Smooth muscle cell (in vitro differentiated cells): ENCODE measurements around the gene LHX5. TPM values are rescaled to one million over a fixed set of nuclear protein-coding genes. Genes with fewer than 3 reads are reported as not detected.

ENCODE experiments used
- DNase-seq: peaks from one replicate; lab custom pipeline; 2025; ENCODE audit not compliant: unreplicated experiment; lab: John Stamatoyannopoulos, UW
- H2AFZ ChIP-seq: fragments of 200-600 bp; sonication (generic); 2 replicates; pipeline ENCODE4 v1.6.0; 2016; ENCODE audit warnings: antibody characterized with exemption, low read depth, mild to moderate bottlenecking
- H3F3A ChIP-seq: fragments of 200-600 bp; sonication (generic); 2 replicates; pipeline ENCODE4 v1.6.0; 2017; ENCODE audit warnings: antibody characterized with exemption, low read depth
- H3K27ac ChIP-seq: fragments of 200-600 bp; sonication (generic); 2 replicates; pipeline ENCODE4 v1.5.1; 2016; ENCODE audit warnings: low read depth, mild to moderate bottlenecking
- H3K27me3 ChIP-seq: fragments of 200-600 bp; sonication (generic); 2 replicates; pipeline ENCODE4 v1.6.1; 2016; ENCODE audit warnings: low read depth, mild to moderate bottlenecking
- H3K36me3 ChIP-seq: fragments of 200-600 bp; sonication (generic); 2 replicates; pipeline ENCODE4 v1.5.1; 2016; ENCODE audit warnings: low read depth
- H3K4me1 ChIP-seq: fragments of 200-600 bp; sonication (generic); 2 replicates; pipeline ENCODE4 v1.5.1; 2016; ENCODE audit warnings: low read depth
- H3K4me2 ChIP-seq: fragments of 200-600 bp; sonication (generic); 2 replicates; pipeline ENCODE4 v1.6.0; 2016; ENCODE audit warnings: mild to moderate bottlenecking
- H3K4me3 ChIP-seq: fragments of 200-600 bp; sonication (generic); 2 replicates; pipeline ENCODE4 v1.5.1; 2016; ENCODE audit warnings: mild to moderate bottlenecking
- H3K79me2 ChIP-seq: fragments of 200-600 bp; sonication (generic); 2 replicates; pipeline ENCODE4 v1.6.0; 2016; ENCODE audit warnings: low read depth, mild to moderate bottlenecking
- H3K9ac ChIP-seq: fragments of 200-600 bp; sonication (generic); 2 replicates; pipeline ENCODE4 v1.6.0; 2016; ENCODE audit warnings: low read depth
- H3K9me3 ChIP-seq: fragments of 200-600 bp; sonication (generic); replicated peaks from 2 replicates; pipeline ENCODE4 v1.5.1; 2016; ENCODE audit warnings: low read depth
- H4K20me1 ChIP-seq: fragments of 200-600 bp; sonication (generic); 2 replicates; pipeline ENCODE4 v1.6.0; 2016; ENCODE audit warnings: low read depth
- CTCF ChIP-seq: fragments of 200-600 bp; sonication (generic); IDR thresholded peaks from 2 replicates; pipeline ENCODE4 v1.5.1; 2017; ENCODE audit warnings: borderline replicate concordance, mild to moderate bottlenecking, antibody characterized with exemption; ENCODE audit not compliant: insufficient read depth, poor library complexity, severe bottlenecking
- WGBS: methylation state at CpG from one replicate; pipeline ENCODE4 v1.1.7; 2016; ENCODE audit warnings: low lambda C conversion rate; 5-methylcytosine and 5-hydroxymethylcytosine counted together
- polyA plus RNA-seq: library from polyadenylated mRNA; unstranded; fragments of >200 nt; fragmentation: Nextera tagmentation; extraction: Ambion mirVana; gene quantifications from 2 replicates; pipeline ENCODE4 v1.2.1, GENCODE V29; 2016
- total RNA-seq: library from RNA; depleted of rRNA; stranded (reverse); fragments of >200 nt; gene quantifications from 2 replicates; pipeline ENCODE4 v1.2.3, GENCODE V29; 2014

LHX5 gene
- total and polyA plus RNA-seq, 2 experiments from 2014 or later = not detected

- 93% methylated on average over 8 of the region's 8 CpGs for WGBS
- Histone ChIP-seq H3K79me2 (no peaks in the 10 kb centered on the region), H3K4me2 (no peak overlapping the region), H3K27ac (no peak overlapping the region), H3K36me3 (no peaks in the 10 kb centered on the region), H2AFZ (no peak overlapping the region), H3K9ac (no peak overlapping the region), H3K9me3 (no peaks in the 10 kb centered on the region), H3K4me3 (no peak overlapping the region), H3F3A (no peaks in the 10 kb centered on the region), H4K20me1 (no peaks in the 10 kb centered on the region), H3K27me3 (peaks cover 62% of the 10 kb centered on the region), H3K4me1 (peaks cover 13% of the 10 kb centered on the region)
- no peak for TF ChIP-seq CTCF
- DNase-seq = no peak
Measured at GRCh38 chr12:113504917-113505316, 33.2 kb upstream of the LHX5 start.

GRCh38 chr12:113500782-113501311, 29.2 kb upstream of the LHX5 start:
- Histone ChIP-seq H3K4me3 (no peak overlapping the region), H3K4me1 (peaks cover 13% of the 10 kb centered on the region), H3K4me2 (no peak overlapping the region), H3K27me3 (peaks cover 48% of the 10 kb centered on the region), H2AFZ (no peak overlapping the region), H3F3A (no peaks in the 10 kb centered on the region), H3K9me3 (no peaks in the 10 kb centered on the region), H3K9ac (no peak overlapping the region), H4K20me1 (no peaks in the 10 kb centered on the region), H3K36me3 (no peaks in the 10 kb centered on the region), H3K79me2 (no peaks in the 10 kb centered on the region), H3K27ac (no peak overlapping the region)
- WGBS = 39% methylated on average over 9 of the region's 9 CpGs
- no peak for DNase-seq
- no peak for TF ChIP-seq CTCF

GRCh38 chr12:113500306-113500675, 28.6 kb upstream of the LHX5 start:
- H3K4me1 ChIP-seq = peaks cover 13% of the 10 kb centered on the region
- no peak overlapping the region for H3K4me3 ChIP-seq
- H3K9me3 ChIP-seq = no peaks in the 10 kb centered on the region
- no peaks in the 10 kb centered on the region for H4K20me1 ChIP-seq
- no peak for DNase-seq
- H3K36me3 ChIP-seq = no peaks in the 10 kb centered on the region
- peaks cover 45% of the 10 kb centered on the region for H3K27me3 ChIP-seq
- H3K79me2 ChIP-seq = no peaks in the 10 kb centered on the region
- H3F3A ChIP-seq = no peaks in the 10 kb centered on the region
- H3K27ac ChIP-seq = no peak overlapping the region
- 59% methylated on average over 8 of the region's 8 CpGs for WGBS
- no peak for TF ChIP-seq CTCF
- H2AFZ ChIP-seq = no peak overlapping the region
- H3K4me2 ChIP-seq = no peak overlapping the region
- H3K9ac ChIP-seq = no peak overlapping the region

GRCh38 chr12:113498490-113498889, 26.8 kb upstream of the LHX5 start:
- Histone ChIP-seq H3K4me3 (no peak overlapping the region), H3K27ac (no peak overlapping the region), H3K9me3 (no peaks in the 10 kb centered on the region), H3K9ac (no peak overlapping the region), H3K4me2 (no peak overlapping the region), H3K36me3 (no peaks in the 10 kb centered on the region), H3K4me1 (peaks cover 13% of the 10 kb centered on the region), H3K27me3 (peaks cover 54% of the 10 kb centered on the region), H4K20me1 (no peaks in the 10 kb centered on the region), H2AFZ (no peak overlapping the region), H3F3A (no peaks in the 10 kb centered on the region), H3K79me2 (no peaks in the 10 kb centered on the region)
- 72% methylated on average over 4 of the region's 4 CpGs for WGBS
- TF ChIP-seq CTCF = no peak
- DNase-seq = no peak
